Loucy (cell line): ENCODE data around the gene MIGA2.

Experiments used
- EZH2phosphoT487 ChIP-seq: fragments of 200-600 bp; IDR thresholded peaks from 2 replicates; pipeline ENCODE4 v1.6.1; 2018; ENCODE audit warnings: antibody characterized with exemption, mild to moderate bottlenecking, moderate library complexity, borderline replicate concordance
- TF ChIP-seq, protein P1 (sequence below): fragments of 200-600 bp; sonication (generic); conservative IDR thresholded peaks from 2 replicates; pipeline ENCODE4 v1.5.1; 2014; ENCODE audit warnings: mild to moderate bottlenecking, antibody characterized with exemption, low read length

DNA sequence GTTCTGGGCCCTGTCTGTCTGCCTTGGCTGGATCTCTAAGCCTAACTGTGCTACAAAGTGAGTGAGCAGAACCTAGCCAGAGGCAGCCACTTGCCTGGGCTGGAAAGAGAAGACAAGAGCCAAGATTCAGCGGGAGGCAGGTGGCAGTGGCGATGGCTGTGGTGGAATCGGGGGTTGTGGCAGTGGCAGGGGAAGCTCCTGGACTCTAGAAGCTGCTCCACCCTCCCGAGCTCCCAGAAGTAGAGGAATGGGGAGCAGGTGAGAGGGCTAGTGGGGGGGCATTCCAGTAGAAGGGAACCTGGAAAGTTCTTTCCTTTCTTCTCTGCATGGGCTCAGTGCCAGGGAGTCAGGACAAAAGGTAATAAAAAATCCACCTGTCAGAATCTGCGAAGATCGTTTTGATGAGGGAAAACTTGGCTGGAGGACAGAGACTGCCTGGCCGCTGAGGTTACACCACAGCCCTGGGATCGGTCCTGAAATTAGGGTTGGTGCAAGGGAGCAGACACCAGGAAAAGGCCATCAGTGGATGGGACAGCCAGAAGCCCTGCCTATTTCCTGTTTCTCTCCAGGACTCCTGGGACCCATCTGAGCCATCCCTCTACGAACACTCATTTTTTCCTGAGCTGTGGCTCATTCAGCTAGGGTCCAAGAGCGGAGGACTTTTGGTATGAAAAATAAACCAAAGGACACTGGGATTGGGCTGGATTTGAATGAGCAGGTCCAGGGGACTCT, 72.5 kb downstream of the MIGA2 start:
- TF ChIP-seq, protein P1, sequence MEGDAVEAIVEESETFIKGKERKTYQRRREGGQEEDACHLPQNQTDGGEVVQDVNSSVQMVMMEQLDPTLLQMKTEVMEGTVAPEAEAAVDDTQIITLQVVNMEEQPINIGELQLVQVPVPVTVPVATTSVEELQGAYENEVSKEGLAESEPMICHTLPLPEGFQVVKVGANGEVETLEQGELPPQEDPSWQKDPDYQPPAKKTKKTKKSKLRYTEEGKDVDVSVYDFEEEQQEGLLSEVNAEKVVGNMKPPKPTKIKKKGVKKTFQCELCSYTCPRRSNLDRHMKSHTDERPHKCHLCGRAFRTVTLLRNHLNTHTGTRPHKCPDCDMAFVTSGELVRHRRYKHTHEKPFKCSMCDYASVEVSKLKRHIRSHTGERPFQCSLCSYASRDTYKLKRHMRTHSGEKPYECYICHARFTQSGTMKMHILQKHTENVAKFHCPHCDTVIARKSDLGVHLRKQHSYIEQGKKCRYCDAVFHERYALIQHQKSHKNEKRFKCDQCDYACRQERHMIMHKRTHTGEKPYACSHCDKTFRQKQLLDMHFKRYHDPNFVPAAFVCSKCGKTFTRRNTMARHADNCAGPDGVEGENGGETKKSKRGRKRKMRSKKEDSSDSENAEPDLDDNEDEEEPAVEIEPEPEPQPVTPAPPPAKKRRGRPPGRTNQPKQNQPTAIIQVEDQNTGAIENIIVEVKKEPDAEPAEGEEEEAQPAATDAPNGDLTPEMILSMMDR = no peak
- no peak for TF ChIP-seq EZH2phosphoT487
